Calu3 (cell line): ENCODE measurements around the gene ITPR1. TPM values are rescaled to one million over a fixed set of nuclear protein-coding genes. Genes with fewer than 3 reads are reported as not detected.

Experiments used
- BruUV-seq: library from RNA; stranded (reverse); fragments of 400-500 nt; replicated peaks from 2 replicates; lab custom pipeline; 2021; lab: Mats Ljungman, UMichigan
- CTCF ChIA-PET: fragments of 300-600 bp; sonication (Branson Sonifier 250); formaldehyde crosslinking; loops from one replicate; lab custom pipeline; 2022; ENCODE audit warnings: antibody characterized with exemption; lab: Charles Lee
- DNase-seq: peaks from one replicate; pipeline ENCODE4 v3.0.0; 2022
- H3K27ac Mint-ChIP-seq: one replicate; pipeline ENCODE4 v1.8.0; 2022; ENCODE audit warnings: mixed read lengths; ENCODE audit not compliant: unreplicated experiment
- H3K27me3 Mint-ChIP-seq: one replicate; pipeline ENCODE4 v1.8.0; 2022; ENCODE audit warnings: mixed read lengths; ENCODE audit not compliant: unreplicated experiment
- H3K36me3 Mint-ChIP-seq: one replicate; pipeline ENCODE4 v1.8.0; 2022; ENCODE audit warnings: mild to moderate bottlenecking, moderate library complexity, mixed read lengths; ENCODE audit not compliant: insufficient read depth, unreplicated experiment
- H3K4me1 Mint-ChIP-seq: one replicate; pipeline ENCODE4 v1.8.0; 2022; ENCODE audit warnings: mild to moderate bottlenecking, low read depth, mixed read lengths; ENCODE audit not compliant: unreplicated experiment
- H3K4me3 Mint-ChIP-seq: one replicate; pipeline ENCODE4 v1.8.0; 2022; ENCODE audit warnings: mild to moderate bottlenecking, low read depth, moderate library complexity, mixed read lengths; ENCODE audit not compliant: unreplicated experiment
- H3K9me3 Mint-ChIP-seq: one replicate; pipeline ENCODE4 v1.8.0; 2022; ENCODE audit warnings: low read depth, mixed read lengths; ENCODE audit not compliant: unreplicated experiment
- CTCF ChIP-seq: fragments of 200-600 bp; IDR thresholded peaks from one replicate; pipeline ENCODE4 v1.8.0; 2022; ENCODE audit warnings: antibody characterized with exemption; ENCODE audit not compliant: unreplicated experiment
- intact Hi-C: fragments of 100-400 bp; cut with micrococcal nuclease; formaldehyde crosslinking; loops from one replicate; pipeline ENCODE4 v1.10.0; 2022; ENCODE audit not compliant: unreplicated experiment
- total RNA-seq: library from RNA; stranded (reverse); gene quantifications from 2 replicates; pipeline ENCODE4 v1.2.3, GENCODE V29; 2022

Gene ITPR1
- total RNA-seq, 1 experiment from 2014 or later: 4.2 TPM

- Mint-ChIP-seq H3K9me3 (no peaks in the 10 kb centered on the region), H3K36me3 (no peaks in the 10 kb centered on the region), H3K4me1 (no peaks in the 10 kb centered on the region), H3K4me3 (no peak overlapping the region), H3K27ac (no peak overlapping the region), H3K27me3 (no peaks in the 10 kb centered on the region)
- no TSS peak for BruUV-seq
- TF ChIP-seq CTCF: no peak
- intact Hi-C loops: no loop called here
- DNase-seq: no peak
- CTCF ChIA-PET: interaction anchor here (0.6 kb wide), 1 partner anchor 529 kb away, joined by 3 read pairs; no protein-coding TSS in a partner anchor
Measured at GRCh38 chr3:4666071-4666470, 172.9 kb downstream of the ITPR1 start.

DNA sequence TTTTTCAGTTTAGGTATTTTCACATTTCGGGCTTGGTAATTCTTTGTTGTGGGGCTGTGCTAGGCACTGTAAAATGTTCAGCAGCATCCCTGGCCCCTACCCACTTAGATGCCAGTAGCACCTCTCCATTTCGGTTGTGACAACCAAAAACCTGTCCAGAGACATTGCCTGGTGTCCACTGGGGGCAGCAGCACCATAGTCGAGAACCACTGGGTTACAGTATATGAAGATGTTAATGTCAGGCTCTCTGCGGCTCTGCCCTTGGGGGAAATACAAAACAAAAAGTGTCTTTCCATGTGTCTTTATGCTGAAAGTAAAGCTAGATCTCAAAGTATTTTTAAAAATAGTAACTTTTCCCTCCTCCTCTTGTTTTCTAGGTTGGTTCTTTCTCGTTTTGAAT, 177.2 kb downstream of the ITPR1 start:
- no peaks in the 10 kb centered on the region for H3K9me3 Mint-ChIP-seq
- H3K27me3 Mint-ChIP-seq: no peaks in the 10 kb centered on the region
- no peak for TF ChIP-seq CTCF
- no peaks in the 10 kb centered on the region for H3K36me3 Mint-ChIP-seq
- CTCF ChIA-PET: no interaction called here
- DNase-seq: no peak
- no TSS peak for BruUV-seq
- intact Hi-C loops: no loop called here
- no peak overlapping the region for H3K27ac Mint-ChIP-seq
- no peak overlapping the region for H3K4me3 Mint-ChIP-seq
- no peaks in the 10 kb centered on the region for H3K4me1 Mint-ChIP-seq

GRCh38 chr3:4672725-4673275, 179.7 kb downstream of the ITPR1 start:
- no peaks in the 10 kb centered on the region for H3K36me3 Mint-ChIP-seq
- H3K9me3 Mint-ChIP-seq: no peaks in the 10 kb centered on the region
- H3K27ac Mint-ChIP-seq: no peak overlapping the region
- DNase-seq: no peak
- H3K4me3 Mint-ChIP-seq: no peak overlapping the region
- intact Hi-C loops: no loop called here
- BruUV-seq: no TSS peak
- no peak for TF ChIP-seq CTCF
- no peaks in the 10 kb centered on the region for H3K27me3 Mint-ChIP-seq
- H3K4me1 Mint-ChIP-seq: no peaks in the 10 kb centered on the region
- CTCF ChIA-PET: interaction anchor here (0.6 kb wide), 1 partner anchor 1095 kb away, joined by 4 read pairs; no protein-coding TSS in a partner anchor

GRCh38 chr3:4674216-4674615, 181.1 kb downstream of the ITPR1 start:
- H3K27ac Mint-ChIP-seq: no peak overlapping the region
- H3K9me3 Mint-ChIP-seq: no peaks in the 10 kb centered on the region
- no TSS peak for BruUV-seq
- no peak for DNase-seq
- intact Hi-C loops: no loop called here
- H3K4me3 Mint-ChIP-seq: no peak overlapping the region
- no peaks in the 10 kb centered on the region for H3K4me1 Mint-ChIP-seq
- no peaks in the 10 kb centered on the region for H3K36me3 Mint-ChIP-seq
- CTCF ChIA-PET: no interaction called here
- no peak for TF ChIP-seq CTCF
- H3K27me3 Mint-ChIP-seq: no peaks in the 10 kb centered on the region
